ENCODE measurements around the gene CENPU. TPM values are rescaled to one million over a fixed set of nuclear protein-coding genes. Genes with fewer than 3 reads are reported as not detected.

The CENPU gene
- total and polyA plus RNA-seq, 2 of the 8 experiments (the other 6 are each of a cell fraction or from before 2014, with no cell fraction given) = 32.1 to 122 TPM

DNA sequence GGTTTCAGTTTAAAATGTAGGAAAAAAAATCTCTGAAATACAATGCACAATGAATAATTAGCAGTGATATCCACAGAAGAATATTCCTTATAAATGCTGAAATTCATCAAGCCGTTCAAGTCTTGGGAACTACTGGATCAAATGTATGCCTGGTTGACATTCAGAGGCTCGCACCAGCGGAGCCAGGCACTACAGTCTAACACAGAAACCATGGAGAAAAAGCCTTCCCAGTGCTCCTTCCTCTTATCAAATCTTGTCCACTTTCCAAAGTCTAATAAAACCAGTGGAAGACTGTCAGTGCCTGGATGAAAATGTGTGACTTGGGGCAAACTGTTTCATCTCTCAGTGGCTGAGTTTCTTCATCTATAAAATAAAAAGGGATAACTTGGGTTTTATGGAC is 35.9 kb downstream of the CENPU start:
- no peak overlapping the region for H3K14ac ChIP-seq (ENCODE audit: insufficient read length)
- no peak overlapping the region for H3K4me3 ChIP-seq (ENCODE audit: extremely low read depth in 1 of 4, insufficient read depth in 2 of 4, low read depth in 3 of 4, low read length in 4 of 4)
- no peak overlapping the region for H4K5ac ChIP-seq (ENCODE audit: insufficient read length, low read depth, low read length)
- no peak overlapping the region for H3K56ac ChIP-seq (replicated peaks; ENCODE audit: insufficient read length, low read depth, low read length)
- no peak overlapping the region for H3K18ac ChIP-seq (ENCODE audit: extremely low read depth, low read length)
- no peak overlapping the region for H2AK5ac ChIP-seq (ENCODE audit: low read depth, low read length)
- POLR2A ChIA-PET (ENCODE audit: partially characterized antibody) = no interaction called here
- H3K36me3 ChIP-seq (ENCODE audit: control insufficient read depth in 2 of 4, insufficient read depth in 4 of 4, low read length in 3 of 4) = peaks cover 7 to 88% (median 49%) of the 10 kb centered on the region in 4 experiments; a peak in 7 of 8 replicates
- H4K91ac ChIP-seq (replicated peaks; ENCODE audit: insufficient read length, low read length) = no peak overlapping the region
- FAIRE-seq (no peak), DNase-seq (ENCODE audit: low read depth in 1 of 2, low spot score in 2 of 2) (no peak)
- no peaks in the 10 kb centered on the region for H3K23me2 ChIP-seq (ENCODE audit: low read depth, low read length)
- WGBS, 2 experiments (ENCODE audit: extremely low coverage in 1 of 2, insufficient coverage in 1 of 2, insufficient read length in 1 of 2, insufficient replicate concordance in 2 of 2, low coverage in 1 of 2, low lambda C conversion rate in 2 of 2, missing lambda C conversion rate in 1 of 2) = 98% methylated on average over 3 of the region's 3 CpGs; no CpG with 5 or more reads in 1 of the 2 experiments
- H3K23ac ChIP-seq (ENCODE audit: insufficient read length) = no peak overlapping the region
- no peak overlapping the region for H2BK120ac ChIP-seq (replicated peaks; ENCODE audit: low read depth, low read length)
- CTCF ChIA-PET (ENCODE audit: partially characterized antibody) = interaction anchor here (0.9 to 1.4 kb wide), 2 partner anchors 9 to 434 kb away, joined by 3 to 5 read pairs; no protein-coding TSS in a partner anchor
- no peaks in the 10 kb centered on the region for H3K27me3 ChIP-seq (replicated peaks in 1 of 4; ENCODE audit: control insufficient read depth in 3 of 4, extremely low read depth in 1 of 4, insufficient read depth in 3 of 4, low read length in 3 of 4)
- no peak overlapping the region for H3K4ac ChIP-seq (replicated peaks; ENCODE audit: insufficient read length, low read depth, low read length)
- no peak overlapping the region for H3K4me2 ChIP-seq (ENCODE audit: insufficient read depth in 1 of 2, low read depth in 2 of 2, low read length in 2 of 2)
- peaks cover 0 to 2% of the 10 kb centered on the region in 2 experiments for H4K20me1 ChIP-seq (replicated peaks in 1 of 2; ENCODE audit: control insufficient read depth in 1 of 2, insufficient read depth in 2 of 2, low read length in 2 of 2)
- 0 out of 7 replicates have a peak, but pooled peaks cover 0 to 3% (median 0%) of the 10 kb centered on the region in 4 experiments for H3K4me1 ChIP-seq (replicated peaks in 1 of 4; ENCODE audit: control insufficient read depth in 3 of 4, insufficient read depth in 4 of 4, low read length in 3 of 4)
- no peak overlapping the region for H2AFZ ChIP-seq (ENCODE audit: low read length)
- H2BK12ac ChIP-seq (ENCODE audit: low read depth, low read length) = no peak overlapping the region
- H3K79me1 ChIP-seq (ENCODE audit: low read depth, low read length) = no peaks in the 10 kb centered on the region
- no peak overlapping the region for H2BK5ac ChIP-seq (ENCODE audit: low read depth, low read length)
- H3K9me3 ChIP-seq (ENCODE audit: insufficient read depth in 2 of 2, low read depth in 1 of 2, low read length in 1 of 2) = no peaks in the 10 kb centered on the region
- no peak overlapping the region for H3K27ac ChIP-seq (ENCODE audit: low read depth, low read length)
- no peak overlapping the region for H2BK15ac ChIP-seq (ENCODE audit: low read length)
- H4K8ac ChIP-seq (ENCODE audit: extremely low read depth, insufficient read depth, low read length) = no peak overlapping the region
- H2BK20ac ChIP-seq (ENCODE audit: low read length) = no peak overlapping the region
- H3K79me2 ChIP-seq (ENCODE audit: control insufficient read depth in 1 of 2, insufficient read depth in 2 of 2, low read length in 2 of 2) = no peaks in the 10 kb centered on the region
- H3K9ac ChIP-seq (replicated peaks in 1 of 4; ENCODE audit: extremely low read depth in 1 of 4, low read depth in 3 of 4, low read length in 3 of 4) = no peak overlapping the region
- TF ChIP-seq KDM4A (IDR thresholded peaks at IDR 0.05; ENCODE audit: low read depth, low read length, severe bottlenecking) = no peak
- no peak for TF ChIP-seq USF2 (IDR thresholded peaks at IDR 0.05; ENCODE audit: low read length)
- no peak for TF ChIP-seq MAFK (IDR thresholded peaks at IDR 0.05; ENCODE audit: low read depth, low read length)
- no peak for TF ChIP-seq KDM1A (IDR thresholded peaks at IDR 0.05; ENCODE audit: borderline replicate concordance, low read length)
- TF ChIP-seq YY1 (IDR thresholded peaks at IDR 0.05; ENCODE audit: low read depth, low read length) = no peak
- TF ChIP-seq, protein P1, sequence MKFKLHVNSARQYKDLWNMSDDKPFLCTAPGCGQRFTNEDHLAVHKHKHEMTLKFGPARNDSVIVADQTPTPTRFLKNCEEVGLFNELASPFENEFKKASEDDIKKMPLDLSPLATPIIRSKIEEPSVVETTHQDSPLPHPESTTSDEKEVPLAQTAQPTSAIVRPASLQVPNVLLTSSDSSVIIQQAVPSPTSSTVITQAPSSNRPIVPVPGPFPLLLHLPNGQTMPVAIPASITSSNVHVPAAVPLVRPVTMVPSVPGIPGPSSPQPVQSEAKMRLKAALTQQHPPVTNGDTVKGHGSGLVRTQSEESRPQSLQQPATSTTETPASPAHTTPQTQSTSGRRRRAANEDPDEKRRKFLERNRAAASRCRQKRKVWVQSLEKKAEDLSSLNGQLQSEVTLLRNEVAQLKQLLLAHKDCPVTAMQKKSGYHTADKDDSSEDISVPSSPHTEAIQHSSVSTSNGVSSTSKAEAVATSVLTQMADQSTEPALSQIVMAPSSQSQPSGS (IDR thresholded peaks at IDR 0.05; ENCODE audit: low read length) = no peak
- no peak for TF ChIP-seq PHF8 (conservative IDR thresholded peaks at IDR 0.05; ENCODE audit: low read depth, low read length)
- TF ChIP-seq SRF (IDR thresholded peaks at IDR 0.05; ENCODE audit: low read depth, low read length) = no peak
- no peak for TF ChIP-seq FOSL1 (IDR thresholded peaks at IDR 0.05; ENCODE audit: insufficient read depth, low read depth, low read length)
- no peak for TF ChIP-seq HDAC6 (IDR thresholded peaks at IDR 0.05; ENCODE audit: low read depth, low read length)
- no peak for TF ChIP-seq GABPA (IDR thresholded peaks at IDR 0.05; ENCODE audit: borderline replicate concordance, insufficient read depth, low read length)

Data from H1 (cell line).